Measurements from ENCODE around the gene WHRN.

Gene WHRN

GRCh38 chr9:114429488-114429887, 75.8 kb downstream of the WHRN start:
- DNase-seq (ENCODE audit: low read depth in 2 of 2), result no peak
- no peak overlapping the region for H3K4me3 ChIP-seq (replicated peaks in 1 of 2; ENCODE audit: low read depth in 2 of 2, low read length in 2 of 2)
- TF ChIP-seq CTCF (IDR thresholded peaks at IDR 0.05; ENCODE audit: low read depth, low read length), result no peak

DNA sequence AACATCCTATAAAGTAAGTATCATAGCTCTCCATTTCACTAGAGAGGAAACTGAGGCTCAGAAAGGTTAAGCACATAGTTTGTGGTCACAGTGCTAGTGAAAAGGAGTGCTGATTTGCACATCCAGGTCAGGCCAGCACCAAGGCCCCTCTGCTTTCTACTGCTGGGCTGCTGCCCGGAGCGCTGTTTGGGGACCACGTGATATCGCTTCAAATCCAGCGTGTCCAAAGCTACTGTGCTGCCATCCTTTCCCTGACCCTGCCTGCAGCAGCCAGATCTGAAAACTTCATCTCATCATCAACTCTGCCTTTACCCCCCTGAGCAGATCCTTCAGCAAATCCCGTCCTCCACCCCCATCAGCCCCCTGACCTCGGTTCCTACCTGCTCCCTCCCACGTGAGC, 76.8 kb downstream of the WHRN start:
- no peak for DNase-seq (ENCODE audit: low read depth in 2 of 2)
- H3K4me3 ChIP-seq (replicated peaks in 1 of 2; ENCODE audit: low read depth in 2 of 2, low read length in 2 of 2), result no peak overlapping the region
- TF ChIP-seq CTCF (IDR thresholded peaks at IDR 0.05; ENCODE audit: low read depth, low read length), result no peak

- TF ChIP-seq CTCF (IDR thresholded peaks at IDR 0.05; ENCODE audit: low read depth, low read length), result no peak
- H3K4me3 ChIP-seq (replicated peaks in 1 of 2; ENCODE audit: low read depth in 2 of 2, low read length in 2 of 2), result no peak overlapping the region
- DNase-seq (ENCODE audit: low read depth in 2 of 2), result no peak
Observed at GRCh38 chr9:114427644-114428043, 77.6 kb downstream of the WHRN start.

GRCh38 chr9:114426046-114426948, 79.0 kb downstream of the WHRN start:
- no peak for TF ChIP-seq CTCF (IDR thresholded peaks at IDR 0.05; ENCODE audit: low read depth, low read length)
- H3K4me3 ChIP-seq (replicated peaks in 1 of 2; ENCODE audit: low read depth in 2 of 2, low read length in 2 of 2), result no peak overlapping the region
- DNase-seq (ENCODE audit: low read depth in 2 of 2), result no peak

GRCh38 chr9:114425126-114425525, 80.1 kb downstream of the WHRN start:
- TF ChIP-seq CTCF (IDR thresholded peaks at IDR 0.05; ENCODE audit: low read depth, low read length), result no peak
- no peak for DNase-seq (ENCODE audit: low read depth in 2 of 2)
- H3K4me3 ChIP-seq (replicated peaks in 1 of 2; ENCODE audit: low read depth in 2 of 2, low read length in 2 of 2), result no peak overlapping the region

GRCh38 chr9:114424126-114424525, 81.1 kb downstream of the WHRN start:
- no peak for DNase-seq (ENCODE audit: low read depth in 2 of 2)
- no peak for TF ChIP-seq CTCF (IDR thresholded peaks at IDR 0.05; ENCODE audit: low read depth, low read length)
- no peak overlapping the region for H3K4me3 ChIP-seq (replicated peaks in 1 of 2; ENCODE audit: low read depth in 2 of 2, low read length in 2 of 2)

Data from cardiac fibroblast (primary cell).